Activated T-cell treated with anti-CD3 and anti-CD28 coated beads, Interleukin-2, amount 50 U/mL, for 24 hours (primary cell): ENCODE results near the gene SCD.
A peak's percentile ranks its signal among the peaks of the same experiment; 100 is the strongest.

Experiments
- DNase-seq: peaks from one replicate; pipeline ENCODE4 v3.0.0-alpha.2; 2020
- H3K27ac Mint-ChIP-seq: 2 replicates; pipeline ENCODE4 v1.8.0; 2020; ENCODE audit warnings: mild to moderate bottlenecking, mixed read lengths
- H3K27me3 Mint-ChIP-seq: 2 replicates; pipeline ENCODE4 v1.8.0; 2020; ENCODE audit warnings: mixed read lengths
- H3K36me3 Mint-ChIP-seq: 2 replicates; pipeline ENCODE4 v1.8.0; 2020; ENCODE audit warnings: low read depth, mixed read lengths
- H3K4me1 Mint-ChIP-seq: 2 replicates; pipeline ENCODE4 v1.8.0; 2020; ENCODE audit warnings: low read depth, mixed read lengths
- H3K4me3 Mint-ChIP-seq: 2 replicates; pipeline ENCODE4 v1.8.0; 2020; ENCODE audit warnings: mild to moderate bottlenecking, moderate library complexity, mixed read lengths
- H3K9me3 Mint-ChIP-seq: 2 replicates; pipeline ENCODE4 v1.8.0; 2020; ENCODE audit warnings: mixed read lengths

Gene SCD

DNA sequence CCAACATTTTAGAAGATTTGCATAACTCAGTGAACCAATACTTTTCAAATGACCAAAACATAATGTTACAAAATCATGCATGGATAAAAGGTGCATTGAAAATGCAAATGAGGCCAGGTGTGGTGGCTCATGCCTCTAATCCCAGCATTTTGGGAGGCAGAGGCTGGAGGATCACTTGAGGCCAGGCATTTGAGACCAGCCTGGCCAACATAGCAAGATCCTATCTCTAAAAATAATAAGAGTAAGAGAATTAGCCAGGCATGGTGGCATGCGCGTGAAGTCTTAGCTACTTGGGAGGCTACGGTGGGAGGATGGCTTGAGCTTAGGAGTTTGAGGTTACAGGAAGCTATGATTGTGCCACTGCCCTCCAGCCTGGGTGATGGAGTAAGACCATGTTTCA lies 33.4 kb downstream of the SCD start:
- peaks cover 22% of the 10 kb centered on the region for H3K36me3 Mint-ChIP-seq
- no peaks in the 10 kb centered on the region for H3K9me3 Mint-ChIP-seq
- no peak overlapping the region for H3K4me3 Mint-ChIP-seq
- H3K27ac Mint-ChIP-seq = no peak overlapping the region
- H3K4me1 Mint-ChIP-seq = peaks cover 8% of the 10 kb centered on the region
- no peak for DNase-seq
- H3K27me3 Mint-ChIP-seq = no peaks in the 10 kb centered on the region

DNA sequence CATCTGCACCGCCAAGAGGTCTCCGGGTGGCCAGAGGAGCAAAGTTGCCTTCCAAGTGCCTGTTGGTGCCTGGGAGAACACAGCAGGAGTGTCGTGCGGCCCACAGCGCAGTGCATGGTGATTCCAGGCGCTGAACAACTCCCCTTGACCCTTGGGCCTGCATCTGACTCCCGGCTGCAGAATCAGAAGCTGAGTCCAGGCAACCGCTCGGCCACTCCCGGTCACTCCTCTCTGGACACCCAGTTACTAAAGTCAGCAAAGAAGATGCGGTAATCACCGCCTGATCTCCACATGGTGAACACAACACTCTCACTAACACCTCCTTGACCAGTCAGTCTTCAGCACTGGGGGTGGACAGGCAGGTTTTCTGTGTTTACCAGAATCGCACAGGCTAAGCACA lies 35.5 kb downstream of the SCD start:
- no peak overlapping the region for H3K27ac Mint-ChIP-seq
- no peak for DNase-seq
- peaks cover 22% of the 10 kb centered on the region for H3K36me3 Mint-ChIP-seq
- peaks cover 5% of the 10 kb centered on the region for H3K4me1 Mint-ChIP-seq
- H3K4me3 Mint-ChIP-seq = no peak overlapping the region
- no peaks in the 10 kb centered on the region for H3K9me3 Mint-ChIP-seq
- no peaks in the 10 kb centered on the region for H3K27me3 Mint-ChIP-seq

DNA sequence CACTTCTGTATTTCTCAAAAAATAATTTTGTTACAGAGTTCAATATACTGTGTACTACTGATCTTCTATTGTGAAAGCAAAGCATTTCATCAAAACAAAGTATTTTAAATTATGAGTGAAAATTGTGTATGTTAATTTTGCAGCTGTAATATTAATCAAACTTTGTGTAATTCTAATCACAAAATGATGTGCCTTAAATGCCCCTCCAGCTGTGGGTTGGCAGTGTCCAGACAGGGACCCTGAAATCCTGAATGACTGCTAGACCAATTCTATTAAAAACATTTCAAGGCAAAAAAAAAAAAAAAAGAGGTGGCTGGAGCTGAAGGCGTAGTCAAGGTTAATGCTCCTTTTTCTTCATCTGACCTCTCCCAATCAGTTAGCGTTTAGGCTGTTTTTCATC lies 36.2 kb downstream of the SCD start:
- DNase-seq = no peak
- no peak overlapping the region for H3K4me3 Mint-ChIP-seq
- H3K27ac Mint-ChIP-seq = no peak overlapping the region
- H3K27me3 Mint-ChIP-seq = no peaks in the 10 kb centered on the region
- H3K36me3 Mint-ChIP-seq = peaks cover 22% of the 10 kb centered on the region
- peaks cover 2% of the 10 kb centered on the region for H3K4me1 Mint-ChIP-seq
- H3K9me3 Mint-ChIP-seq = no peaks in the 10 kb centered on the region

DNA sequence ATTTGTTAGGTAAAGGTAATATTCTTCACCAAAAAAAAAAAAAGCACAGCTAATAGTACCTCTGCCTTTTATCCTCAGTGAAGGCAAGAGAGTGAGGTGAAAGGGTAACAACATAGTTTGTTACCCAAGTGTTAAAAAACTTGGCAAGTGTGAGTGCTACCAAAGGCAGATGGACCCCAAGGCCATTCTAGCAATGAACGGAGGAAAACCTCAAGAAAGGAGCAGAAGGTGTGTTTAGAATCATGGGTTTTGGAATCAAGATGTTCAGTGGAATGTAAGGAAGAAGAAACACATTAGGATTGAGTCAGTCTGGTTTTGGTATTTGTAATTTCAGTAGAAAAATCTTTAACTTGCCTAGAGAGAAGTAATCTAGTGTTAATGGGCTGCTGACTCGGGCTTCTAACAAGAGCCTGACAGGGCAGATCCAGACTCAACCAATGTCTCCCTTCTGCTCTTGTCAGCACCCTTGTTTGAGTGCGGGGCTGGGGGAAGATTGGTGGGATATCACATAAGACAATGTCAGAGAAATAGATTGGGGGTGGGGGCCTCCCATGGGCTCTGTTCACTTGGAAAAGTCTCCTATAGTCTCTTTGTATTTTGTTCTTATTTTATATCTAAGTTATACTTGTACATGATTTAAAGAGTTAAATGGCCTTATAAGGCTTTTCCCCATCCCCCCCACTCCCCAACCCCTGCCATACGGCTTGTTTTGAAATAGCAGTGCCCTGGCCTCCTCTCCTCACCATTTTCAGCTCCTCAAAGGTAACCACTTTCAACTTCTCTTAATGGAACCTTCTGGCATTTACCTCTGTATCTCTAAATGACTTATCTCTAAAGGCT lies 44.4 kb downstream of the SCD start:
- Mint-ChIP-seq H3K9me3 (no peaks in the 10 kb centered on the region), H3K4me1 (peaks cover 6% of the 10 kb centered on the region), H3K4me3 (no peak overlapping the region), H3K36me3 (no peaks in the 10 kb centered on the region), H3K27me3 (no peaks in the 10 kb centered on the region), H3K27ac (peak overlapping the region; percentile 27)
- DNase-seq = no peak

DNA sequence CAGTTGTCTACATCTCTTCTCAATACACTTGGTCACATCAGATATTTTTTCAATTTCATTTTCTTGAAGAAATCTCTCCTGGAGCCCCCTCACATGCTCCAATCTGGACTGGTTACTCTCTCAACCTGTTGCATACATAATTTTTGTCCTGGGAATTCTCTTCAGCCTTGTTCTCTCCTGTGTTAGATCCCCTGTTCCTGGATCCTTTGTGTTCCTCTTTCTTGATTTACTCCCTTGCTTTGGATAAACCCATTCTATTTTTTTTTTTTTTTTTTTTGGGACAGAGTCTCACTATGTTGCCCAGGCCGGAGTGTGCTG lies 45.6 kb downstream of the SCD start:
- DNase-seq = no peak
- H3K9me3 Mint-ChIP-seq = no peaks in the 10 kb centered on the region
- H3K4me1 Mint-ChIP-seq = peaks cover 6% of the 10 kb centered on the region
- H3K4me3 Mint-ChIP-seq = no peak overlapping the region
- H3K27ac Mint-ChIP-seq = no peak overlapping the region
- no peaks in the 10 kb centered on the region for H3K27me3 Mint-ChIP-seq
- H3K36me3 Mint-ChIP-seq = no peaks in the 10 kb centered on the region

DNA sequence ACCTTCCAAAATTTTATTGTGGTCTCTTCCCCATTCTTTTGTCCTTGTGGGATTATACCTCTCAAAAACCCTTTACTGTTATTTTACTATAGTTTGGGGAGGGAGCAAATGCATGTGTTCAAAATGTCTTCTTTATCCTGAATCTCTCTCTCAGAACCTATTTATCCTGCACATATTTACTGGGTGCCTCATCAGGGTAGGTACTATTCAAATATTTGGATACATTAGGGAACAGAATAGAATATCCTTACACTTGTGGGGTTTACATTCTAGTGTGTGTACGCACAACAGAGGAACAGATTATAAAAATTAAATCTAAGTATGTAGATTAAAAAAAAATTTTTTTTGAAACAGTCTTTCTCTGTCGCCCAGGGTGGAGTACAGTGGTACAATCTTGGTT lies 48.6 kb downstream of the SCD start:
- H3K9me3 Mint-ChIP-seq = no peaks in the 10 kb centered on the region
- peaks cover 6% of the 10 kb centered on the region for H3K4me1 Mint-ChIP-seq
- no peak for DNase-seq
- H3K36me3 Mint-ChIP-seq = no peaks in the 10 kb centered on the region
- no peaks in the 10 kb centered on the region for H3K27me3 Mint-ChIP-seq
- no peak overlapping the region for H3K4me3 Mint-ChIP-seq
- no peak overlapping the region for H3K27ac Mint-ChIP-seq

DNA sequence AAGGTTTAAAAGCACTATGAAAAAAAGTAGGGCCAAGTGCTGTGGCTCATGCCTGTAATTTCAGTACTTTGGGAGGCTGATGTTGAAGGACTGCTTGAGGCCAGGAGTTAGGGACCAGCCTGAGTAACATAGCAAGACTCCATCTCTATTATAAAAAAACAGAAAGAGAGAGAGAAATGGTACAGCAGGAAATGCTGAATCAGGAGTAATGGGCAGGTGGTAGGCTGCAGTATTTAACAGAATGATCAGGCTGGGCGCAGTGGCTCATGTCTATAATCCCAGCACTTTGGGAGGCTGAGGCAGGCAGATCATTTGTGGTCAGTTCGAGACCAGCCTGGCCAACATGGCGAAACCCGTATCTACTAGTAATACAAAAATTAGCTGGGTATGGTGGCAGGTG lies 49.6 kb downstream of the SCD start:
- H3K4me3 Mint-ChIP-seq = no peak overlapping the region
- H3K4me1 Mint-ChIP-seq = peaks cover 4% of the 10 kb centered on the region
- DNase-seq = no peak
- H3K9me3 Mint-ChIP-seq = no peaks in the 10 kb centered on the region
- no peaks in the 10 kb centered on the region for H3K27me3 Mint-ChIP-seq
- no peaks in the 10 kb centered on the region for H3K36me3 Mint-ChIP-seq
- no peak overlapping the region for H3K27ac Mint-ChIP-seq

DNA sequence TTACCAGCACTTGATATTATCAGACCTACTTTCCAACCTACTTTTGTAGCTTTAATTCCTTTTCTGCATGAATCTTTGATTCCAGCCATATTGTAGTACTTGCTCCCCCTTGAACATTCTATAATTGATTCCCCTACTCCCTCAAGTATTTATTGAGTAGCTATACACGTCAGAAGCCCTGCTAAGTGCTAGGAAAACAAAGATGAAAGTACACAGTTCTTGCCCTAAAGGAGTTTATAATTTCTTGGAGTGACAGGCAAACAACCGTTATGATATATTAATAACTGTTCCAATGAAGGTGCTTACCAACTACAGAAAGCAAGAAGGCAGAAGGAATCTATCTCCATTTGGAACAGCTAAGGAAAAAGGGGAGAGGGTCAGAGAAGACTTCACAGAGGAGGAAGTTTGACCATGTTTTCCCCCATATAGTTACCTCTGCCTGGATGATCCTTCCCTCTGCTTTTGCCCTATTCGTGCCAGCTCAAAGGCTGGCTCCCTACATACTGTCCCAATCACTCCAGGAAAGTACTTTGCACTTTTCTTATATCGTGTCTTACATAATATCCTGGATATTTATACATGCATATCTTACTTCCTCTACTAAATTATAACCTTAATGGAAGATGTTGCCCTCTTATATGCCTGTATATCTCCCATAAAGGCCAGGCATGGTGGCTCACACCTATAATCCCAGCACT lies 54.7 kb downstream of the SCD start:
- no peak for DNase-seq

DNA sequence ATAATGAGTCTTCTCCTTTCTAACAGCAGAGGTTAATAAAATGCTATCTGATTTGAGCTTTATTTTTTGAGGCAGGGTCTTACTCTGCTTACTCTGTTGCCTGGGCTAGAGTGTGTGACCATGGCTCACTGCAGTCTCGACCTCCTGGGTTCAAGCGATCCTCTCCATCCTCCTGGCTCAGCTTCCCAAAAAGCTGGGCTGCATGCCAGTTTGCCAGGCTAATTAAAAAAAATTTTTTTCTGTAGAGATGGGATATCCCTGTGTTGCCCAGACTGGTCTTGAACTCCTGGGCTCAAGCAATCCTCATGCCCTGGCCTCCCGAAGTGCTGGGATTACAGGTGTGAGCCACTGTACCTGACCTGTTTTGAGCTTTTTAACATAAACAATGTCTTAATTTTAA lies 56.7 kb downstream of the SCD start:
- no peak overlapping the region for H3K4me3 Mint-ChIP-seq
- H3K27me3 Mint-ChIP-seq = no peaks in the 10 kb centered on the region
- no peaks in the 10 kb centered on the region for H3K4me1 Mint-ChIP-seq
- no peak for DNase-seq
- H3K27ac Mint-ChIP-seq = no peak overlapping the region
- H3K9me3 Mint-ChIP-seq = no peaks in the 10 kb centered on the region
- H3K36me3 Mint-ChIP-seq = no peaks in the 10 kb centered on the region

More for the DNA sequence above, 54.7 kb downstream of the SCD start:
- no peaks in the 10 kb centered on the region for H3K36me3 Mint-ChIP-seq
- H3K27me3 Mint-ChIP-seq = no peaks in the 10 kb centered on the region
- no peak overlapping the region for H3K27ac Mint-ChIP-seq
- no peaks in the 10 kb centered on the region for H3K9me3 Mint-ChIP-seq
- H3K4me1 Mint-ChIP-seq = no peaks in the 10 kb centered on the region
- H3K4me3 Mint-ChIP-seq = no peak overlapping the region

DNA sequence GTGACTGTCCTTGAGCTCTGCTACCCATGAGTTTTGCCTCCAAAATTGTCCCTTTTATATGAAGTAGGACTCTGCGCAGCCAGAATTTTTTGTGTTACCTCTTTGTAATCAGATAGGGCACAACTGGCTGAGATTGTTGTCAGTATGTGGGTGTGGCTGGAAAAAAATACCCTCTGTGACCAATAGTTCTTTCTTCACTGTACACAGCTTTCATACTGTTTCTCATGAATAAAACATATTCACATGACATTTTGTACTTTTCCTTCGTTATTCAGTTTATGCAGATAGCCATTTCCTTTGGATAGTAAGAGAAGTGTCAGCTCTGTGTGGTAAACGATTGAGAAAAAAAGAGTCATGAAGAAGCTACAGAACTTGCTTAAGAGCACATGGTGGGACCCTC lies 66.1 kb downstream of the SCD start:
- H3K9me3 Mint-ChIP-seq = peaks cover 2% of the 10 kb centered on the region
- H3K27me3 Mint-ChIP-seq = peaks cover 6% of the 10 kb centered on the region
- H3K4me1 Mint-ChIP-seq = no peaks in the 10 kb centered on the region
- no peak for DNase-seq
- no peak overlapping the region for H3K27ac Mint-ChIP-seq
- H3K4me3 Mint-ChIP-seq = no peak overlapping the region
- H3K36me3 Mint-ChIP-seq = no peaks in the 10 kb centered on the region
